ENCODE measurements around the gene TAF1B. TPM values are rescaled to one million over a fixed set of nuclear protein-coding genes. Genes with fewer than 3 reads are reported as not detected.

TAF1B gene
- total and polyA plus RNA-seq, 2 donors (not counting 1 experiment from before 2014, with no cell fraction given): 19.5 to 32.9 TPM

DNA sequence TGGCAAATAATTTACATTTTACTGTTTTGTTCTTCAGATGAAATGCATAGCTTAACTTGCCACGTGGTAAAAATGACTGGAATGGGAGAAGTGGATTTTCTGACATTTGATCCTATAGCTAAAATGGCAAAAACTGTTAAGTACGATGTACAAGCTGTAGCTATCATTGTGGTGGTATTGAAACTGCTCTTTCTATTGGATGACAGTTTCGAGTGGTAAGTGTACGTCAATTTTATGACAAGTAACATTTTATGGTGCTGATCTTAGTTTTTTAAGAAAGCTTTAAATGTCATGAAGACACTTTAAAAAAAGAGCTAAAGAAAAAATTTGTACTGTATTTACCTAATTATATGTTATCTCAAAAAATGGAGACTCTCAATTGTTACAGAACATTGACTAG, 67.4 kb downstream of the TAF1B start:
- Histone ChIP-seq H3K27ac (ENCODE audit: insufficient read depth, low read length) (no peak overlapping the region), H3K4me3 (replicated peaks in 1 of 4; ENCODE audit: control extremely low read depth in 1 of 4, insufficient read depth in 1 of 4, low read depth in 3 of 4, low read length in 4 of 4) (no peak overlapping the region), H2AFZ (ENCODE audit: low read length) (no peak overlapping the region), H3K79me2 (ENCODE audit: control insufficient read depth, insufficient read depth, low read length) (no peaks in the 10 kb centered on the region), H3K27me3 (ENCODE audit: control insufficient read depth, insufficient read depth, low read length) (no peaks in the 10 kb centered on the region), H4K20me1 (ENCODE audit: control insufficient read depth, extremely low read depth, insufficient read depth, low read length) (no peaks in the 10 kb centered on the region), H3K36me3 (ENCODE audit: control insufficient read depth, insufficient read depth, low read length) (no peaks in the 10 kb centered on the region), H3K9me3 (ENCODE audit: control insufficient read depth, insufficient read depth, low read depth, low read length) (no peaks in the 10 kb centered on the region), H3K9ac (ENCODE audit: insufficient read depth, low read length) (no peak overlapping the region), H3K4me1 (ENCODE audit: control insufficient read depth, extremely low read depth, insufficient read depth, low read length) (no peaks in the 10 kb centered on the region), H3K4me2 (ENCODE audit: extremely low read depth, insufficient read depth, low read length) (no peak overlapping the region)
- no peak for DNase-seq (ENCODE audit: low read depth in 2 of 2)
- no peak for TF ChIP-seq EZH2 (IDR thresholded peaks at IDR 0.05; ENCODE audit: low read length, missing control alignments)
- TF ChIP-seq CTCF (conservative IDR thresholded peaks at IDR 0.05 in 1 of 2, IDR thresholded peaks at IDR 0.05 in 1 of 2; ENCODE audit: low read depth in 1 of 2, low read length in 2 of 2): no peak

GRCh38 chr2:9912468-9912867, 69.2 kb downstream of the TAF1B start:
- TF ChIP-seq CTCF (conservative IDR thresholded peaks at IDR 0.05 in 1 of 2, IDR thresholded peaks at IDR 0.05 in 1 of 2; ENCODE audit: low read depth in 1 of 2, low read length in 2 of 2): no peak
- H3K27me3 ChIP-seq (ENCODE audit: control insufficient read depth, insufficient read depth, low read length): no peaks in the 10 kb centered on the region
- H3K4me3 ChIP-seq (replicated peaks in 1 of 4; ENCODE audit: control extremely low read depth in 1 of 4, insufficient read depth in 1 of 4, low read depth in 3 of 4, low read length in 4 of 4): no peak overlapping the region
- H3K27ac ChIP-seq (ENCODE audit: insufficient read depth, low read length): no peak overlapping the region
- no peaks in the 10 kb centered on the region for H4K20me1 ChIP-seq (ENCODE audit: control insufficient read depth, extremely low read depth, insufficient read depth, low read length)
- no peaks in the 10 kb centered on the region for H3K36me3 ChIP-seq (ENCODE audit: control insufficient read depth, insufficient read depth, low read length)
- no peak overlapping the region for H3K4me2 ChIP-seq (ENCODE audit: extremely low read depth, insufficient read depth, low read length)
- H3K4me1 ChIP-seq (ENCODE audit: control insufficient read depth, extremely low read depth, insufficient read depth, low read length): no peaks in the 10 kb centered on the region
- no peak overlapping the region for H3K9ac ChIP-seq (ENCODE audit: insufficient read depth, low read length)
- DNase-seq (ENCODE audit: low read depth in 2 of 2): no peak
- H3K9me3 ChIP-seq (ENCODE audit: control insufficient read depth, insufficient read depth, low read depth, low read length): no peaks in the 10 kb centered on the region
- H2AFZ ChIP-seq (ENCODE audit: low read length): no peak overlapping the region
- no peaks in the 10 kb centered on the region for H3K79me2 ChIP-seq (ENCODE audit: control insufficient read depth, insufficient read depth, low read length)

- TF ChIP-seq CTCF (conservative IDR thresholded peaks at IDR 0.05 in 1 of 2, IDR thresholded peaks at IDR 0.05 in 1 of 2; ENCODE audit: low read depth in 1 of 2, low read length in 2 of 2): peak in 1 of 2 donors; percentile 46
- no peak for TF ChIP-seq EZH2 (IDR thresholded peaks at IDR 0.05; ENCODE audit: low read length, missing control alignments)
- Histone ChIP-seq H3K4me1 (ENCODE audit: control insufficient read depth, extremely low read depth, insufficient read depth, low read length) (no peaks in the 10 kb centered on the region), H3K4me2 (ENCODE audit: extremely low read depth, insufficient read depth, low read length) (no peak overlapping the region), H3K79me2 (ENCODE audit: control insufficient read depth, insufficient read depth, low read length) (no peaks in the 10 kb centered on the region), H3K4me3 (replicated peaks in 1 of 4; ENCODE audit: control extremely low read depth in 1 of 4, insufficient read depth in 1 of 4, low read depth in 3 of 4, low read length in 4 of 4) (no peak overlapping the region), H3K9me3 (ENCODE audit: control insufficient read depth, insufficient read depth, low read depth, low read length) (no peaks in the 10 kb centered on the region), H3K36me3 (ENCODE audit: control insufficient read depth, insufficient read depth, low read length) (no peaks in the 10 kb centered on the region), H3K27me3 (ENCODE audit: control insufficient read depth, insufficient read depth, low read length) (no peaks in the 10 kb centered on the region), H4K20me1 (ENCODE audit: control insufficient read depth, extremely low read depth, insufficient read depth, low read length) (no peaks in the 10 kb centered on the region), H2AFZ (ENCODE audit: low read length) (no peak overlapping the region), H3K27ac (ENCODE audit: insufficient read depth, low read length) (no peak overlapping the region), H3K9ac (ENCODE audit: insufficient read depth, low read length) (no peak overlapping the region)
- DNase-seq (ENCODE audit: low read depth in 2 of 2): peak; percentile 85 to 87
Measured at GRCh38 chr2:9914384-9915065, 71.3 kb downstream of the TAF1B start.
